HepG2 (cell line): Measurements from ENCODE around the gene ISCA1. TPM values are rescaled to one million over a fixed set of nuclear protein-coding genes. Genes with fewer than 3 reads are reported as not detected.

Experiments
- ATAC-seq: fragments of 200-7000 bp; cut with Tn5 transposase; 3 replicates; pipeline ENCODE4 v1.9.1; 2020; ENCODE audit warnings: mild to moderate bottlenecking, moderate library complexity
- BruUV-seq: library from RNA; stranded (reverse); fragments of 400-500 nt; replicated peaks from 2 replicates; lab custom pipeline; 2021; lab: Mats Ljungman, UMichigan
- CTCF ChIA-PET: fragments of 300-600 bp; formaldehyde crosslinking; extraction: SDS; loops from one replicate; lab custom pipeline; 2021; ENCODE audit warnings: low total read pairs, inconsistent platforms, low intra/inter-chr PET ratio; lab: Yijun Ruan, JAX
- POLR2A ChIA-PET: fragments of 350-600 bp; sonication (Branson Sonifier 250); formaldehyde crosslinking; loops from one replicate; lab custom pipeline; 2020; ENCODE audit warnings: antibody characterized with exemption, inconsistent platforms; lab: Yijun Ruan, JAX
- DNase-seq: peaks from one replicate; pipeline ENCODE4 v3.0.0-alpha.2; 2015; ENCODE audit warnings: low spot score
- FAIRE-seq: peaks from 3 replicates; lab custom pipeline; 2011; peaks lifted over from hg19 to GRCh38; lab: Jason Lieb, UNC
- H2AFZ ChIP-seq: one replicate; pipeline ENCODE4 v1.6.1; 2011; ENCODE audit warnings: low read length, inconsistent platforms
- H3K27ac ChIP-seq: fragments of 300-600 bp; 3 replicates; pipeline ENCODE4 v1.8.0; 2011; ENCODE audit warnings: mixed run types, mild to moderate bottlenecking, mixed read lengths, low read length, inconsistent platforms; ENCODE audit not compliant: insufficient read depth; ENCODE audit errors: extremely low read length
- H3K27me3 ChIP-seq, 2 experiments: fragments of 200-600 bp in 1 of 2; 2 replicates in 1 of 2; 3 replicates in 1 of 2; pipeline versions ENCODE4 v1.6.0 to v1.8.0; 2011; ENCODE audit warnings: low read length in 2 of 2, mild to moderate bottlenecking in 2 of 2, moderate library complexity in 2 of 2, inconsistent platforms in 1 of 2; ENCODE audit not compliant: insufficient read depth in 2 of 2, control insufficient read depth in 1 of 2
- H3K36me3 ChIP-seq, 2 experiments: fragments of 200-600 bp in 1 of 2; replicated peaks in 1 of 2; 2 replicates in 1 of 2; 3 replicates in 1 of 2; pipeline versions ENCODE4 v1.5.1 to v1.8.0; 2011; ENCODE audit warnings: low read length in 2 of 2, inconsistent platforms in 1 of 2; ENCODE audit not compliant: insufficient read depth in 2 of 2, control insufficient read depth in 1 of 2
- H3K4me1 ChIP-seq: 2 replicates; pipeline ENCODE4 v1.5.1; 2012; ENCODE audit warnings: low read length, inconsistent platforms; ENCODE audit not compliant: insufficient read depth
- H3K4me2 ChIP-seq: 2 replicates; pipeline ENCODE4 v1.6.0; 2011; ENCODE audit warnings: low read depth, low read length, inconsistent platforms
- H3K4me3 ChIP-seq, 3 experiments: fragments of 200-600 bp in 1 of 3; sonication (generic), shearing (Covaris generic) in 1 of 3; replicated peaks in 1 of 3; 2 replicates each; pipeline ENCODE4 v1.5.1; 2011 to 2016; ENCODE audit warnings: low read length in 3 of 3, inconsistent platforms in 2 of 3, low read depth in 2 of 3, mild to moderate bottlenecking in 2 of 3, control low read depth in 1 of 3, mixed read lengths in 1 of 3; ENCODE audit not compliant: insufficient read depth in 1 of 3
- H3K79me2 ChIP-seq: one replicate; pipeline ENCODE4 v1.6.1; 2011; ENCODE audit warnings: low read length, inconsistent platforms; ENCODE audit not compliant: insufficient read depth
- H3K9ac ChIP-seq: 2 replicates; pipeline ENCODE4 v1.6.0; 2011; ENCODE audit warnings: mild to moderate bottlenecking, low read depth, low read length, inconsistent platforms; ENCODE audit not compliant: insufficient read depth
- H3K9me3 ChIP-seq: 2 replicates; pipeline ENCODE4 v1.5.1; 2012; ENCODE audit warnings: mild to moderate bottlenecking, low read length
- H4K20me1 ChIP-seq: 2 replicates; pipeline ENCODE4 v1.6.0; 2011; ENCODE audit warnings: inconsistent platforms, mild to moderate bottlenecking, low read length, moderate library complexity; ENCODE audit not compliant: insufficient read depth
- HES4 ChIP-seq: sonication (generic); formaldehyde crosslinking; IDR thresholded peaks from 2 replicates; pipeline ENCODE4 v1.9.0; 2021; ENCODE audit warnings: mild to moderate bottlenecking, missing genetic modification reagents, borderline replicate concordance
- MAZ ChIP-seq, 2 experiments: sonication (generic) in 1 of 2; formaldehyde crosslinking in 1 of 2; IDR thresholded peaks; 2 replicates each; pipeline versions ENCODE4 v1.5.0 to v1.6.1; 2012 to 2020; ENCODE audit warnings: low read depth in 2 of 2, mild to moderate bottlenecking in 2 of 2, borderline replicate concordance in 1 of 2, improper control_type of control experiment in 1 of 2, low read length in 1 of 2, missing genetic modification reagents in 1 of 2, moderate library complexity in 1 of 2
- PHF20 ChIP-seq: sonication (generic); formaldehyde crosslinking; IDR thresholded peaks from 2 replicates; pipeline ENCODE4 v1.5.0; 2020; ENCODE audit warnings: mild to moderate bottlenecking, missing genetic modification reagents
- RBAK ChIP-seq: sonication (generic); formaldehyde crosslinking; IDR thresholded peaks from 2 replicates; pipeline ENCODE4 v1.5.1; 2020; ENCODE audit warnings: mild to moderate bottlenecking, missing genetic modification reagents
- TCF12 ChIP-seq, 2 experiments: fragments of 450-650 bp in 1 of 2; sonication (generic) in 1 of 2; formaldehyde crosslinking in 1 of 2; IDR thresholded peaks; 2 replicates each; pipeline versions ENCODE4 v1.6.1 to v1.8.0; 2017 to 2022; ENCODE audit warnings: antibody characterized with exemption in 1 of 2, mild to moderate bottlenecking in 1 of 2, missing genetic modification reagents in 1 of 2, moderate library complexity in 1 of 2
- XRCC5 ChIP-seq: fragments of 200-400 bp; formaldehyde crosslinking; optimal IDR thresholded peaks from 2 replicates; pipeline ENCODE3; 2017; ENCODE audit warnings: mild to moderate bottlenecking, low read length
- ZFP36L1 ChIP-seq: sonication (generic); formaldehyde crosslinking; IDR thresholded peaks from 2 replicates; pipeline ENCODE4 v1.8.0; 2022; ENCODE audit warnings: mild to moderate bottlenecking, missing genetic modification reagents, moderate library complexity
- ZFX ChIP-seq: sonication (generic); formaldehyde crosslinking; IDR thresholded peaks from 2 replicates; pipeline ENCODE4 v1.4.0; 2020; ENCODE audit warnings: mild to moderate bottlenecking, low read depth, missing genetic modification reagents, moderate library complexity
- ZNF180 ChIP-seq: sonication (generic); formaldehyde crosslinking; IDR thresholded peaks from 2 replicates; pipeline ENCODE4 v1.4.0; 2020; ENCODE audit warnings: low read depth, missing genetic modification reagents, borderline replicate concordance
- ZNF737 ChIP-seq: sonication (generic); formaldehyde crosslinking; IDR thresholded peaks from 2 replicates; pipeline ENCODE4 v1.5.0; 2020; ENCODE audit warnings: missing genetic modification reagents, mild to moderate bottlenecking, borderline replicate concordance
- ZNF878 ChIP-seq: sonication (generic); formaldehyde crosslinking; IDR thresholded peaks from 2 replicates; pipeline ENCODE4 v1.8.1; 2023; ENCODE audit warnings: mild to moderate bottlenecking, missing genetic modification reagents, moderate library complexity
- WGBS: methylation state at CpG from one replicate; pipeline ENCODE4 v1.1.6; 2017; ENCODE audit warnings: low lambda C conversion rate; 5-methylcytosine and 5-hydroxymethylcytosine counted together
- in situ Hi-C: cut with HindIII; loops from 2 replicates; pipeline ENCODE4 v1.10.0; 2017; ENCODE audit warnings: low pct_unique_long_range_greater_than_20kb; ENCODE audit not compliant: extremely low pct_ligation_motif_present
- intact Hi-C: fragments of 100-400 bp; cut with micrococcal nuclease; formaldehyde crosslinking; loops from one replicate; pipeline ENCODE4 v1.10.0; 2022; ENCODE audit not compliant: unreplicated experiment
- polyA plus RNA-seq, 8 experiments: library from polyadenylated mRNA; depleted of rRNA in 3 of 8; stranded (reverse) in 7 of 8; unstranded in 1 of 8; fragments of >200 nt; fragmentation: Illumina TruSeq in 4 of 8; extraction: Trizol in 4 of 8; gene quantifications; 2 replicates each; pipeline versions ENCODE4 v1.2.1 to v1.2.3, GENCODE V29; 2011 to 2016; ENCODE audit warnings: low read depth in 4 of 8, missing spikeins in 1 of 8, mixed read lengths in 1 of 8; ENCODE audit not compliant: insufficient read depth in 1 of 8
- total RNA-seq, 5 experiments: library from RNA; depleted of rRNA; stranded (reverse); fragments of >200 nt; fragmentation: Illumina TruSeq; extraction: Trizol; gene quantifications; 2 replicates each; pipeline ENCODE4 v1.2.3, GENCODE V29; 2016; ENCODE audit warnings: low read depth in 1 of 5
- TF ChIP-seq, protein P1 (sequence below): sonication (generic); formaldehyde crosslinking; IDR thresholded peaks from 2 replicates; pipeline ENCODE4 v1.4.0; 2020; ENCODE audit warnings: missing genetic modification reagents, borderline replicate concordance
- TF ChIP-seq, protein P2 (sequence below): IDR thresholded peaks from 2 replicates; pipeline ENCODE4 v1.6.1; 2012; ENCODE audit warnings: inconsistent platforms

The ISCA1 gene
- total and polyA plus RNA-seq, 2 of the 13 experiments (the other 11 are each of a cell fraction or from before 2014, with no cell fraction given): 29.2 to 40.9 TPM

DNA sequence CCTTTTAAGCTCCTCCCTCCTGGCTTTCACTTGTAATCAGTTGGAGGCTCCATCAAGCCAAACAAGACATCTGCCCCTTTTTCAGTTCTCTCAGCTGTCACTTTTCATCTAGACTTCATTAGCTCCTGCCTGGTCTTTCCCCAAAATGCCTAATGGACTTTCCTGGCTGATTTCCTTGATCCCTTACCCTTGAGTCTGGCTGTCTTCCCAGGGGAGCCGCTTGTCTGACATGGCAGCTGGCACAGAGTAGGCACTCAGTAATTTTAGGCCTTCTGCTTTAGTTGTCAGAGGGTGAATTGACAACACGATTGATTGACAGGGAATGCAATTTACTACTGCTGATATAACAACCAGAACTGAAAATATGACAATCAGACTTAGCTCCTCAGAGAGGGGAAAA lies 24.9 kb downstream of the ISCA1 start:
- DNase-seq: no peak
- in situ Hi-C loops: no loop called here
- no peaks in the 10 kb centered on the region for H4K20me1 ChIP-seq
- H3K36me3 ChIP-seq: peaks cover 0 to 2% of the 10 kb centered on the region in 2 experiments; a peak in 1 of 5 replicates
- H3K4me1 ChIP-seq: no peaks in the 10 kb centered on the region
- no peak overlapping the region for H3K27ac ChIP-seq
- H2AFZ ChIP-seq: no peak overlapping the region
- no peak overlapping the region for H3K4me3 ChIP-seq
- 98% methylated on average over 2 of the region's 2 CpGs for WGBS
- TF ChIP-seq RBAK (CRISPR knock-in tag): no peak
- TF ChIP-seq ZFX (CRISPR knock-in tag): no peak
- TF ChIP-seq ZNF878 (CRISPR knock-in tag): no peak
- H3K79me2 ChIP-seq: no peaks in the 10 kb centered on the region
- no peak for ATAC-seq
- FAIRE-seq: no peak
- ChIA-PET CTCF (no interaction called here), POLR2A (no interaction called here)
- no TSS peak for BruUV-seq
- intact Hi-C loops: no loop called here
- no peak overlapping the region for H3K4me2 ChIP-seq
- no peak overlapping the region for H3K9ac ChIP-seq
- peaks cover 11% of the 10 kb centered on the region for H3K9me3 ChIP-seq
- no peaks in the 10 kb centered on the region for H3K27me3 ChIP-seq

DNA sequence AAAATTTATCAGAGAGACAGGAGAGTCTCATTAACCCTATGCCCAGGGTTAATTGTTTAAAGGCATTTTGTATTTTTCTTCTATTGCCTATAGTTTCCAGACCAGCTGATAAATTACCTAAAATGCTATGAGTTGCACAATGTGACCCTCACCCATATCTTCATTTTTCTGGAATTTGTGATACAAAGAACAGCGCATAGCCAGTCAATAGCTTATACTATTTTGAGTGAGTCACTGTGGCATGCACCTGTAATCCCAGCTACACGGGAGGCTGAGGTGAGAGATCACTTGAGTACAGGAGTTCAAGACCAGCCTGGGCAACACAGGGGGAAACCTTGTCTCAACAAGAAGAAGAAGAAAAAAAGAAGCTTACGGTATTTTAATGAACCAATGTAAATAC lies 25.7 kb downstream of the ISCA1 start:
- no peak for FAIRE-seq
- TF ChIP-seq, protein P1, sequence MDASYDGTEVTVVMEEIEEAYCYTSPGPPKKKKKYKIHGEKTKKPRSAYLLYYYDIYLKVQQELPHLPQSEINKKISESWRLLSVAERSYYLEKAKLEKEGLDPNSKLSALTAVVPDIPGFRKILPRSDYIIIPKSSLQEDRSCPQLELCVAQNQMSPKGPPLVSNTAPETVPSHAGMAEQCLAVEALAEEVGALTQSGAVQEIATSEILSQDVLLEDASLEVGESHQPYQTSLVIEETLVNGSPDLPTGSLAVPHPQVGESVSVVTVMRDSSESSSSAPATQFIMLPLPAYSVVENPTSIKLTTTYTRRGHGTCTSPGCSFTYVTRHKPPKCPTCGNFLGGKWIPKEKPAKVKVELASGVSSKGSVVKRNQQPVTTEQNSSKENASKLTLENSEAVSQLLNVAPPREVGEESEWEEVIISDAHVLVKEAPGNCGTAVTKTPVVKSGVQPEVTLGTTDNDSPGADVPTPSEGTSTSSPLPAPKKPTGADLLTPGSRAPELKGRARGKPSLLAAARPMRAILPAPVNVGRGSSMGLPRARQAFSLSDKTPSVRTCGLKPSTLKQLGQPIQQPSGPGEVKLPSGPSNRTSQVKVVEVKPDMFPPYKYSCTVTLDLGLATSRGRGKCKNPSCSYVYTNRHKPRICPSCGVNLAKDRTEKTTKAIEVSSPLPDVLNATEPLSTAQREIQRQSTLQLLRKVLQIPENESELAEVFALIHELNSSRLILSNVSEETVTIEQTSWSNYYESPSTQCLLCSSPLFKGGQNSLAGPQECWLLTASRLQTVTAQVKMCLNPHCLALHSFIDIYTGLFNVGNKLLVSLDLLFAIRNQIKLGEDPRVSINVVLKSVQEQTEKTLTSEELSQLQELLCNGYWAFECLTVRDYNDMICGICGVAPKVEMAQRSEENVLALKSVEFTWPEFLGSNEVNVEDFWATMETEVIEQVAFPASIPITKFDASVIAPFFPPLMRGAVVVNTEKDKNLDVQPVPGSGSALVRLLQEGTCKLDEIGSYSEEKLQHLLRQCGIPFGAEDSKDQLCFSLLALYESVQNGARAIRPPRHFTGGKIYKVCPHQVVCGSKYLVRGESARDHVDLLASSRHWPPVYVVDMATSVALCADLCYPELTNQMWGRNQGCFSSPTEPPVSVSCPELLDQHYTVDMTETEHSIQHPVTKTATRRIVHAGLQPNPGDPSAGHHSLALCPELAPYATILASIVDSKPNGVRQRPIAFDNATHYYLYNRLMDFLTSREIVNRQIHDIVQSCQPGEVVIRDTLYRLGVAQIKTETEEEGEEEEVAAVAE: no peak
- TF ChIP-seq ZNF180 (no peak), HES4 (no peak), ZNF737 (no peak), PHF20 (CRISPR knock-in tag) (no peak), XRCC5 (no peak), MAZ (IDR thresholded peaks at IDR 0.05; ENCODE audit: borderline replicate concordance, low read depth, low read length) (no peak), MAZ (CRISPR knock-in tag; IDR thresholded peaks at IDR 0.05; ENCODE audit: low read depth) (no peak), ZFP36L1 (no peak), TCF12 (IDR thresholded peaks at IDR 0.05) (no peak), TCF12 (CRISPR knock-in tag; IDR thresholded peaks at IDR 0.05) (no peak)
- TF ChIP-seq, protein P2, sequence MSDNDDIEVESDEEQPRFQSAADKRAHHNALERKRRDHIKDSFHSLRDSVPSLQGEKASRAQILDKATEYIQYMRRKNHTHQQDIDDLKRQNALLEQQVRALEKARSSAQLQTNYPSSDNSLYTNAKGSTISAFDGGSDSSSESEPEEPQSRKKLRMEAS: no peak

More for the DNA sequence above, 25.7 kb downstream of the ISCA1 start:
- ChIA-PET CTCF (no interaction called here), POLR2A (no interaction called here)
- H3K4me3 ChIP-seq: no peak overlapping the region
- no peaks in the 10 kb centered on the region for H3K4me1 ChIP-seq
- H4K20me1 ChIP-seq: no peaks in the 10 kb centered on the region
- H3K4me2 ChIP-seq: no peak overlapping the region
- intact Hi-C loops (no loop called here), in situ Hi-C loops (no loop called here)
- H3K36me3 ChIP-seq: 0 out of 5 replicates have a peak, but pooled peaks cover 0 to 2% of the 10 kb centered on the region in 2 experiments
- no peaks in the 10 kb centered on the region for H3K79me2 ChIP-seq
- no peak overlapping the region for H3K27ac ChIP-seq
- H3K27me3 ChIP-seq: no peaks in the 10 kb centered on the region
- no TSS peak for BruUV-seq
- DNase-seq: no peak
- no peak for ATAC-seq
- H3K9ac ChIP-seq: no peak overlapping the region
- H2AFZ ChIP-seq: no peak overlapping the region
- 78% methylated on average over 3 of the region's 3 CpGs for WGBS
- H3K9me3 ChIP-seq: peaks cover 11% of the 10 kb centered on the region
